GM18519 (cell line): Measurements from ENCODE around the gene KRT3.

Experiments used
- ATAC-seq: cut with Tn5 transposase; IDR thresholded peaks from one replicate; pipeline ENCODE4 v1.9.1; 2021; ENCODE audit warnings: mild to moderate bottlenecking, moderate library complexity; ENCODE audit not compliant: unreplicated experiment, low FRiP score

Gene KRT3

DNA sequence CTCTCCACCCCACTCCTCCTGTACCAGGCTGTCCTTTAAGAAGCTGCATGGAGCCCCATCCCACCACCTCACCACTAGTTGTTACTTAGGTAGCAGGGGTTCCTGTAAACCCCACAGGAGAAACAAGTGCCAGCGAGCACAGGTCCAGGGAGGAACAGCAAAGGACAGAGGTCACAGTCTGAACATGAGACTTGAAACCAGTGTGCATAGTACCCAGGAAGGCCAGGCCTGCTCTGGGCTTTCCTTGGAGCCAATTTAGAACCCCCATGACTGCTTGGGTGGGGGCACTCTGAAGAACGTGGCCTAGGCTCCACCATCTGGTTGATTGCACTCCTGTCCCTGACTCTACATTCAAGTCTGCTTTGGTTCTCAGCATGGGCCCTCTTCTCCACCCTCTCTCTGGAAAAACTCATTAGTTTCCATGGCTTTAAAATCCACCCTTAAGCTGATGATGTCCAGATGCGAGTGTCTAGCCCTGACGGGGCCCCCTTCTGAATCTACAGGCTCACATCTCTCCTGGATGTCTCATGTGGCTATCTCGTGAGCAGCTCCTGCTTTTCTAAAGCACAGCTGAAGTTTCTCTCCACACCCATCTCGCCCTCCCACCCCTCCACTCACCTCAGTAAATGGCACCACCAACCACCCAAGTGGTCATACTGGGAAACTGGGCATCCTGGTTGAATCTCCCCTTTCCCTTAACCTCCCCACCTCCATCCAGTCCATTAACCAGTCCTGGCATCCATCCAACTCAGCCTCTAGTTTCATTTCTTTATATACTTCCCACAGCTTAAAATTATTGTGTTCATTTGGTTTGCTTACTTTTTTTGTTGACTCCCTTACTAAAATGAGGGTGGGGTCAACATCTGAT is 8.4 kb downstream of the KRT3 start:
- ATAC-seq = no peak

- ATAC-seq = no peak
Observed at GRCh38 chr12:52784909-52785308, 11.0 kb downstream of the KRT3 start.

- no peak for ATAC-seq
Observed at GRCh38 chr12:52783563-52784316, 12.2 kb downstream of the KRT3 start.

- ATAC-seq = no peak
Observed at GRCh38 chr12:52782502-52782901, 13.4 kb downstream of the KRT3 start.

DNA sequence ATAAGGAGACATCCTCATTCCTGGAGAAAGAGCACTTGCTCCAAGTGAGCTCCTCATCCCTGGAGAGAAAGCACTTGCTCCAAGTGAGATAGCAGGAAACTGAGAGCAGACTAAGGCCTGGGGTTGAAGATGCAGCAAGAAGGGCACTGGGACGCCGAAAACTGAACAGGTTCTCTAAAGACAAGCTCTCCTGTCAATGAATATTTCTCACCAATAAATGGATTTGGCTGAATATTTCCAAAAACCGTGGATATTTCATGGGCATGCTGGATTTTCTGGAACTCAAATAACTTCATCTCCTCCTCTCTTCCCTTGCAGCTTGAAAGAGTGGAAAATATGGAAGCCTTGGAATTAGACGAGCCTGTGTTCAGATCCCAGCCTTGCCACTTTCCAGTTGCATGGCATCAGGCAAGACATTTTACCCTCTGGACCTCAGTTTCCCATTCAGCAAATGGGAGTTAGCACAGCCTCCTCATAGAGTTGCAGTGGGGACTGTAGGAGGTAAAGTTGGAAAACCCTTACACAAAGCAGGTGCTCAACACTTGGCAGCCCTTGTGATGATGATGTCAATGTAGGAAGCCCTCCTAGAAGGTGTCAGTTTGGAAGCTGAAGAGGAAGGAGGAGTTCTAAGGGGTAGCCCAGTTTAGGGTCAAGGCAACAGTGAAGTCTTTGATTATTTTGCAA is 14.4 kb downstream of the KRT3 start:
- no peak for ATAC-seq

GRCh38 chr12:52779914-52780313 is 16.0 kb downstream of the KRT3 start:
- no peak for ATAC-seq

- ATAC-seq = no peak
Observed at GRCh38 chr12:52778833-52779232, 17.1 kb downstream of the KRT3 start.

- no peak for ATAC-seq
Observed at GRCh38 chr12:52777566-52777965, 18.4 kb downstream of the KRT3 start.

DNA sequence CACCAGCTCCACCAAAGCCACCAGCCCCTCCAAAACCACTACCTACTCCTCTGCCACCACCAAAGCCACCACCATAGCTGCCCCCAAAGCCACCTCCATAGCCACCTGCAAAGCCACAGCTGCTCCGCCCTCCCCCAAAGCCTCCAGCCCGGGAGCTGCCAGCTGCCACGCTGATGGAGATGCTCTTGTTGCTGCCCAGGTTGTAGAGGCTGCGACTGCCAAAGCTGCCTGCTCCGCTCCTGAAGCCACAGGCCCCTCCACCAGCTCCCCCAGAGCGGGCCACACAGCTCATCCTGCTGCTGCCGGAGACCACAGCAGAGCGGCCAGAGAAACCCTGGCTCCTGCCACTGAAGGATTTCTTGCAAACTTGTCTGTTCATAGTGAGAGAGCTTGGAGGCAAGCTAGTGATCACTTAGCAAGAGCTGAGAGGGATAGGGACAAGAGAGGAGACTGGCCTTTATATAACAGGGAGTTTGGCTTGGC is 19.0 kb downstream of the KRT3 start, which contains the start of gene KRT76:
TSS of gene KRT76 (minus strand) at position 433 of the 483 bp plus-strand sequence. CDS start at position 379, 54 bp downstream.
- ATAC-seq = no peak

DNA sequence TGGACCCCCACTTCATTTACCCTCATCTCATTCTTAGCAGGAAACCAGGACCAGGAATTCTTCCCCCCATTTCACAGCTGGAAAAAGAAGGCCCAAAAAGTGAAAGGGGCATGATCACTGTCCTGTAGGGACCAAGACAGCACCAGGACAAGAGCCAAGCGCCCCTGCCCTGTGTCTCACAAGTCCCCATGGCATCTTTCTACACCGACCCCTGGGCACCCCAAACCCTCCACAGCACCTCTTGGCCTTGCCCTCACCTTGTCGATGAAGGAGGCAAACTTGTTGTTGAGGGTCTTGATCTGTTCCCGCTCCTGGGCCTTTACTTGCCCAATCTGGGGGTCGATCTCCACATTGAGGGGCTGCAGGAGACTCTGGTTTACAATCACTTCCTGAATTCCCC is 19.5 kb downstream of the KRT3 start:
- no peak for ATAC-seq

- ATAC-seq = no peak
Observed at GRCh38 chr12:52774629-52775250, 21.2 kb downstream of the KRT3 start.

DNA sequence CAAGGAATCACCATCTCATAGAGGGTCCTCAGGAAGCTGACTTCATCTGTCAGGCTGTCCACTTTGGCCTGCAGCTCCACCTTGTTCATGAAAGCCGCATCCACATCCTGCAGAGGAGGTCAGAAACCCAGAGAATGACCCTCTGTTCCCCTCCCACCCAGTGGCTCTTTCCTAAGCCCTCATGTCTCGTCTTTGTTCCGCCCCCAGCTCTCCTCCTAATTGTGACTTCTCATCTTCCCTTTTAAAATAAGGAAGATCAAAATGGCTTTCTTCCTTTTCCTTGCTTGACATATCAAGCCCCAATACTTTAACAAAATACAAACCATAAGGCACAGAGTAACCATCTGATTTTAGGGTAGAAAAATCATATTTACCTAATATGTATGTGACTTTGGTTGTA is 23.1 kb downstream of the KRT3 start:
- no peak for ATAC-seq

GRCh38 chr12:52772188-52772587 is 23.7 kb downstream of the KRT3 start:
- ATAC-seq = no peak

DNA sequence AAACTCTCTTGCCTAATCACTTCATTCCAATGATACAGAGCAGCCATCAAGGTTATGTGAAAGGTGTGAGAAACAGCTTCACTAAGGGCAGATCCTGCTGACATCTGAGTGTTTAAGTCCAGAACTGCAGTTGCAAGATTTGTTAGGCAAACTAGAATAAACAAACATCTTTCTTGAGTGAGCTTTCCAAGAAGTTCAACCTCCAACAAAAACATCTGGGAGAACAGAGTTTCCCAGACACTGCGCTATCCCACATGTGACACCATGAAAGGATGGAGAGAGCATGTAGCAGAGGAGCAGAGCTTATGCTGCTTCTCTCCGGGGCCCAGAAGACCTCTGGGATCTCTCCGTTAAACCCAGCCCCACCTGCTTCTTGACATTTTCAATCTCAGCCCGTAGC is 24.4 kb downstream of the KRT3 start:
- no peak for ATAC-seq

DNA sequence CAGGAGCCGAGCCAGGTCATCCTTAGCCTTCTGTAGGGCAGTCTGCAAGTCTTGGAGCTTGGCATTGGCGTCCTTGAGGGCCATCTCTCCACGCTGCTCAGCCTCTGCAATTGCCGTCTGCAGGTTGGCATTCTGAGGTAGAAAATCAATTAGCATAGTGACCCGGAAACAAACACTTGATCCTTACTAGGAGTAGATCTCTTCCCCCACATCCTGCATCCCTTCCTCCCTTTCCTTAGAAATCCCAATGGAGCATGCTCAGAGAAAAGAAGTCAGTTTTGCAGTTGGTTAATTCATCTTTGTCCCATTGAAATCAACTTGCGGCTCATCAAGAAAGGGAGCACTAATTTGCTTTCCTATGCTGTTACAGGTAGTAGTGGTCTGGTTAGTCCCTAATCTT is 24.8 kb downstream of the KRT3 start:
- ATAC-seq = no peak

GRCh38 chr12:52769946-52770345 is 26.0 kb downstream of the KRT3 start:
- ATAC-seq = no peak

DNA sequence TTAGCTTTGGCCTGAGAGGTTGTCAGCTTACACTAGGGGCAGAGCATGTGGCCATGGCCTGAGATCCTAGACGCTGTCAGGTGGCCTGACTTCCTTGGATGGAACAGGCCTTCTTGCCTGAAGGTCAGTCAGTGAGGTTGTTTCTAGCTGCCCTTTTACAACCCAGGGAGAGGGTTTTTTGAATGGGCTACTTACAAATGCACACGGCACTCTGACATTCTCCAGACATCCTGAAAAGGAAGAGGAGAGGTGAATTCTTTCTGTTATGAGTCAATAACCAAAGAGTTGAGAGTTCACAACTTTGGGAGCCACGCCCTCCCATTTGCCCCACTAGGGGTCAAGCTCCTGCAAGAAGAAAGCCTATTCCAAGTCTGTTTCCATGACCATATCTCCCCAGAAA is 26.6 kb downstream of the KRT3 start:
- ATAC-seq = no peak

DNA sequence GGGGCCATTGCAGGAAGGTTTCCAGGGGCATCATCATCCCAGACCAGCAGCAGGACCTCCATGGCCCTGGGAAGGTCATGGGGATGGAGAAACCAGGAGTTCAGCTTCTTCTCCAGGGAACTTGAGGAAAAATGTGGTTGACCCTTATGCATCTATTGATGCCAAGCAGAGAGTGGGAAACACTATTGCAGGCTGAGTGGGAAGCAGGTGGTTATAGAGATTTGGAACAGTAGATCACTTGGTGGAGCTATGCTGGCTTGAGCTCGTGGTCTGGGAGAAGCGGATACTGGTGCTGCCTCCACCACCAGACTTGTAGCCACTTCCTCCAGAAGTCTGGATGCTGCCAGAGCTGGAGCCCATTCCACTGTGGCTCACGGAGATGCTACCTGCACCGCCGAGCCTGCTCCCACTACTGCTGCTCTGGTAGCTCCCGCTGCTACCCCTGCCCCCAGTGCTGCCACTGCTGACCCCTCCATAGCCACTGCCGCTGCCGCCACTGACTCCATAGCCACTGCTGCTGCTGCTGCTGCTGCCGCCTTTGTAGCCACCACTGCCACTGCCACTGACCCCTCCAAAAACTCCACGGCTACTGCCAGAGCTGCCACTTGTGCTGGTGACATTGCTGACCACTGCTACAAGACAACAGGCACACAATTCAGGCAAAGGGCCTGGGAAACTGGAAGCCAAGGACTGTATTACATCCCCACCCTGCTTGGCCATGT is 27.3 kb downstream of the KRT3 start:
- no peak for ATAC-seq

DNA sequence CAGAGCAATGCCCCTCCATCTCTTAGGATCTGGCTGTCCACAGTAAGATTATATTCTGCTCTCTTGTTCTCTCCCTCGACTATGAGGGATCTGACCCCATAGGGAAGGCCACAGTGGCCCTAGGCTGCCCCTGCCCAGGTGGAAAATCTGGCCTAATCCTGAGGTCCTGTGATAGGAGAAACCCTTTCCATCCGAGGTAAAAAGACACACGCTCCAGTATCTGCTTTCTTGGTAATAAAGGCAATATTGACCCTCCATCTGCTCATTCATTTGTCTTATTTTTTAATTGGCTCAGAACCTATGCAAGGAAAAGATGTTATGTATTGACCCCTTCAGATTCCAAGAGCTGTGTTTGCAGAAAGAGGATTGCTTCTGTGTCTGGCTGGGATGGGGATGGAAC is 28.5 kb downstream of the KRT3 start:
- ATAC-seq = no peak

DNA sequence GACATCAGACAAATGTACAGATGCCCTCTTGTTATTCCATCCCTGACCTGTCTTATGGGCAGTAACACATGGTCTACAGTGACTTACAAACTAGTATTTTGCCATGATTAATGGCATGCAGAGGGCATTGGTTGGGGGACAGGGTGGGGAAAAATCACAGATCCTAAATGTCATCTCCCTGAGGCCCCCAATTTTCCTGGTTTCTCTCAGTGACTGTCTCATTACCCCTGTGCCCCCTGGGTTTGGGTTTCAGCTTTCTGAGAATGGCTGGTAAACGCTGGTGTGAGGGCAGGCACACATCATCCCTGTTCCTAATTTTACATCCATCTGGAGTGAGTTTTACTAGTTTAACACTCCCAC is 28.9 kb downstream of the KRT3 start:
- no peak for ATAC-seq
